GM06990 (cell line): ENCODE results near the gene AGO4.

Experiments
- DNase-seq: peaks from one replicate; pipeline ENCODE4 v3.0.0-alpha.2; 2011; ENCODE audit not compliant: insufficient read length; ENCODE audit errors: extremely low read depth
- H3K27me3 ChIP-seq: replicated peaks from 2 replicates; pipeline ENCODE4 v1.6.0; 2011; ENCODE audit warnings: low read length; ENCODE audit not compliant: control insufficient read depth, insufficient read depth
- H3K36me3 ChIP-seq: 2 replicates; pipeline ENCODE4 v1.5.1; 2011; ENCODE audit warnings: low read length; ENCODE audit not compliant: control insufficient read depth, insufficient read depth
- H3K4me3 ChIP-seq: replicated peaks from 2 replicates; pipeline ENCODE4 v1.5.1; 2011; ENCODE audit warnings: low read depth, mild to moderate bottlenecking, control low read depth, low read length
- CTCF ChIP-seq: IDR thresholded peaks from 2 replicates; pipeline ENCODE4 v1.5.1; 2011; ENCODE audit warnings: low read length, control low read depth, mild to moderate bottlenecking, inconsistent platforms; ENCODE audit not compliant: insufficient read depth, poor library complexity, severe bottlenecking

AGO4 gene

GRCh38 chr1:35902671-35903070 is 94.9 kb downstream of the AGO4 start:
- TF ChIP-seq CTCF = no peak
- Histone ChIP-seq H3K4me3 (no peak overlapping the region), H3K36me3 (peaks cover 2% of the 10 kb centered on the region), H3K27me3 (no peaks in the 10 kb centered on the region)
- DNase-seq = no peak
